ENCODE data around the gene SPATS2. TPM values are rescaled to one million over a fixed set of nuclear protein-coding genes. Genes with fewer than 3 reads are reported as not detected.
"Not testable (repeated sequence)": the region's sequence is repeated elsewhere in the genome, so short reads cannot be mapped to it uniquely, and the experiment has no call there.

SPATS2 gene
- total and polyA plus RNA-seq, 10 of the 15 experiments (the other 5 are each of a cell fraction or from before 2014, with no cell fraction given): 9.0 to 54.2 (median 27.5) TPM

- TF ChIP-seq ZNF592 (IDR thresholded peaks at IDR 0.05) (no peak), BCL11A (IDR thresholded peaks at IDR 0.05; ENCODE audit: low read depth, low read length) (no peak), MLLT1 (IDR thresholded peaks at IDR 0.05) (no peak)
These were observed 139.9 kb downstream of the SPATS2 start (continued) for GRCh38 chr12:49507139-49507538.

GRCh38 chr12:49509681-49510080, 142.4 kb downstream of the SPATS2 start:
- H3K9ac ChIP-seq (ENCODE audit: control insufficient read depth, insufficient read depth, low read length); H3K79me2 ChIP-seq (ENCODE audit: control insufficient read depth, insufficient read depth, low read length); FAIRE-seq; H3K27me3 ChIP-seq (replicated peaks in 1 of 2; ENCODE audit: control insufficient read depth in 2 of 2, insufficient read depth in 2 of 2, low read length in 1 of 2); intact Hi-C loops (cut with micrococcal nuclease; ENCODE audit: unreplicated experiment); DNase-seq (ENCODE audit: low read depth, low spot score); H3K36me3 ChIP-seq (ENCODE audit: control insufficient read depth in 2 of 2, insufficient read depth in 2 of 2, low read length in 1 of 2); H4K20me1 ChIP-seq (ENCODE audit: control insufficient read depth, insufficient read depth); ATAC-seq; H3K4me3 ChIP-seq; BruUV-seq (replicated peaks); H3K4me1 ChIP-seq (ENCODE audit: control insufficient read depth, insufficient read depth, low read length); H2AFZ ChIP-seq (ENCODE audit: control insufficient read depth, low read depth, low read length); H3K9me3 ChIP-seq (replicated peaks; ENCODE audit: control insufficient read depth, insufficient read depth, low read length); H3K4me2 ChIP-seq (ENCODE audit: control insufficient read depth, insufficient read depth); H3K27ac ChIP-seq (ENCODE audit: control insufficient read depth, insufficient read depth); in situ Hi-C loops (cut with MboI): not testable (repeated sequence)
- 97% methylated on average over 8 of the region's 8 CpGs for WGBS (ENCODE audit: insufficient coverage, insufficient replicate concordance, low lambda C conversion rate, missing lambda C conversion rate)
- ChIA-PET RAD21 (ENCODE audit: unreplicated experiment) (interaction anchor here (0.7 to 7.3 kb wide), 6 partner anchors 12 to 221 kb away, joined by 3 to 258 read pairs (median 4); no protein-coding TSS in a partner anchor), POLR2A (interaction anchor here (0.6 to 0.7 kb wide), 3 partner anchors 112 to 411 kb away, joined by 3 to 5 read pairs (median 3); no protein-coding TSS in a partner anchor), SMC1A (ENCODE audit: uncharacterized antibody, unreplicated experiment) (interaction anchor here (6.4 to 33.2 kb wide), 2 partner anchors 11 to 148 kb away, joined by 43 to 740 read pairs; partner anchors contain the start of gene SPATS2), CTCF (interaction anchor here (0.6 to 10.1 kb wide), 8 partner anchors 13 to 241 kb away, joined by 3 to 712 read pairs (median 9); partner anchors contain the start of gene SPATS2)
